ENCODE data around the gene NLRP14.

Gene NLRP14

DNA sequence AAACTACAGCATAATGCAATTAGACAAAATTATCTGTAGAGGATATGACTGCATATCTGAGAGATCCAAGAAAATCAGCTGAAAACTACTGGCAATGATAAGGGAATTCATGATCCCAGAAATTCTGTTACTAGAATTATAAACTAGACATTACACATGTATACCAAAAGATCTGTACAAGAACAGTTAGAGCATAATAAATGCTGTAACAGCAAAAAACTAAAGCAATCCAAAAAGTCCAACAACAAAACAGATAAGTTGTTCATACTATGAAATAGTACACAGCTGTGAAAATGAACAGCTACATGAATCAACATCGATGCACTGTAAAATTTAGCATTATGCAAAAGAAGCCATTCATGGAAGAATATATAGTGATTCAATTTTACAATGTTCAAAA is 6.2 kb upstream of the NLRP14 start:
- ATAC-seq: no peak
- TF ChIP-seq, protein P1, sequence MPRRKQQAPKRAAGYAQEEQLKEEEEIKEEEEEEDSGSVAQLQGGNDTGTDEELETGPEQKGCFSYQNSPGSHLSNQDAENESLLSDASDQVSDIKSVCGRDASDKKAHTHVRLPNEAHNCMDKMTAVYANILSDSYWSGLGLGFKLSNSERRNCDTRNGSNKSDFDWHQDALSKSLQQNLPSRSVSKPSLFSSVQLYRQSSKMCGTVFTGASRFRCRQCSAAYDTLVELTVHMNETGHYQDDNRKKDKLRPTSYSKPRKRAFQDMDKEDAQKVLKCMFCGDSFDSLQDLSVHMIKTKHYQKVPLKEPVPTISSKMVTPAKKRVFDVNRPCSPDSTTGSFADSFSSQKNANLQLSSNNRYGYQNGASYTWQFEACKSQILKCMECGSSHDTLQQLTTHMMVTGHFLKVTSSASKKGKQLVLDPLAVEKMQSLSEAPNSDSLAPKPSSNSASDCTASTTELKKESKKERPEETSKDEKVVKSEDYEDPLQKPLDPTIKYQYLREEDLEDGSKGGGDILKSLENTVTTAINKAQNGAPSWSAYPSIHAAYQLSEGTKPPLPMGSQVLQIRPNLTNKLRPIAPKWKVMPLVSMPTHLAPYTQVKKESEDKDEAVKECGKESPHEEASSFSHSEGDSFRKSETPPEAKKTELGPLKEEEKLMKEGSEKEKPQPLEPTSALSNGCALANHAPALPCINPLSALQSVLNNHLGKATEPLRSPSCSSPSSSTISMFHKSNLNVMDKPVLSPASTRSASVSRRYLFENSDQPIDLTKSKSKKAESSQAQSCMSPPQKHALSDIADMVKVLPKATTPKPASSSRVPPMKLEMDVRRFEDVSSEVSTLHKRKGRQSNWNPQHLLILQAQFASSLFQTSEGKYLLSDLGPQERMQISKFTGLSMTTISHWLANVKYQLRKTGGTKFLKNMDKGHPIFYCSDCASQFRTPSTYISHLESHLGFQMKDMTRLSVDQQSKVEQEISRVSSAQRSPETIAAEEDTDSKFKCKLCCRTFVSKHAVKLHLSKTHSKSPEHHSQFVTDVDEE (CRISPR knock-in tag; IDR thresholded peaks at IDR 0.05): no peak
- TF ChIP-seq CSDC2 (CRISPR knock-in tag; IDR thresholded peaks at IDR 0.05) (no peak), ARNTL (CRISPR knock-in tag; IDR thresholded peaks at IDR 0.05; ENCODE audit: borderline replicate concordance, low read depth) (no peak), RARB (CRISPR knock-in tag; IDR thresholded peaks at IDR 0.05) (no peak)

DNA sequence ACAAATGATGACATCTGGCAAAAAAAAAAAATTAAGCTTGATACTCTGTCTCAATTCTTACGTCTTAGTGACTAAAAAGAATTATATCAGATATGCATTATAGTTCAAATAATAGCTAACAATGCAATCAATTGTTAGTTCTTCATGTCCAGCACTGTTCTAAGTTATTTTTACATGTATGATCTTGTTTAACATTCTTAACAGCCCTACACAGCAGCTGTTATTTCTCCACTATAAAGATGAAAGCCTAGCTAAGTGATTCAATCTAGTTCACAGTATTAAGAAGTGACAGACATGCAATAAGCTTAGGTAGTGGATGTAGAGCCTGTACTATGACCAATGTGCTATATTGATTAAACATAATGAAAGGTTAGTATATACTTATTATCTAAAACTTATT is 4.3 kb upstream of the NLRP14 start:
- ATAC-seq: no peak
- TF ChIP-seq SNAI2 (CRISPR knock-in tag; IDR thresholded peaks at IDR 0.05) (no peak), BACH2 (CRISPR knock-in tag; IDR thresholded peaks at IDR 0.05; ENCODE audit: borderline replicate concordance) (no peak), ZNF565 (CRISPR knock-in tag; conservative IDR thresholded peaks at IDR 0.05; ENCODE audit: low read depth) (no peak), OSR1 (CRISPR knock-in tag; IDR thresholded peaks at IDR 0.05) (no peak), ZFP3 (CRISPR knock-in tag; IDR thresholded peaks at IDR 0.05) (no peak), ZNF8 (CRISPR knock-in tag; IDR thresholded peaks at IDR 0.05) (no peak), RARB (CRISPR knock-in tag; IDR thresholded peaks at IDR 0.05) (no peak), TOX (CRISPR knock-in tag; IDR thresholded peaks at IDR 0.05; ENCODE audit: borderline replicate concordance) (no peak), ZC3H10 (CRISPR knock-in tag; IDR thresholded peaks at IDR 0.05) (no peak), PPARA (CRISPR knock-in tag; IDR thresholded peaks at IDR 0.05; ENCODE audit: borderline replicate concordance) (no peak), ZFP30 (CRISPR knock-in tag; IDR thresholded peaks at IDR 0.05) (no peak), ESRRG (CRISPR knock-in tag; IDR thresholded peaks at IDR 0.05) (no peak)
- TF ChIP-seq, protein P1 (CRISPR knock-in tag; IDR thresholded peaks at IDR 0.05): no peak
- TF ChIP-seq, protein P2, sequence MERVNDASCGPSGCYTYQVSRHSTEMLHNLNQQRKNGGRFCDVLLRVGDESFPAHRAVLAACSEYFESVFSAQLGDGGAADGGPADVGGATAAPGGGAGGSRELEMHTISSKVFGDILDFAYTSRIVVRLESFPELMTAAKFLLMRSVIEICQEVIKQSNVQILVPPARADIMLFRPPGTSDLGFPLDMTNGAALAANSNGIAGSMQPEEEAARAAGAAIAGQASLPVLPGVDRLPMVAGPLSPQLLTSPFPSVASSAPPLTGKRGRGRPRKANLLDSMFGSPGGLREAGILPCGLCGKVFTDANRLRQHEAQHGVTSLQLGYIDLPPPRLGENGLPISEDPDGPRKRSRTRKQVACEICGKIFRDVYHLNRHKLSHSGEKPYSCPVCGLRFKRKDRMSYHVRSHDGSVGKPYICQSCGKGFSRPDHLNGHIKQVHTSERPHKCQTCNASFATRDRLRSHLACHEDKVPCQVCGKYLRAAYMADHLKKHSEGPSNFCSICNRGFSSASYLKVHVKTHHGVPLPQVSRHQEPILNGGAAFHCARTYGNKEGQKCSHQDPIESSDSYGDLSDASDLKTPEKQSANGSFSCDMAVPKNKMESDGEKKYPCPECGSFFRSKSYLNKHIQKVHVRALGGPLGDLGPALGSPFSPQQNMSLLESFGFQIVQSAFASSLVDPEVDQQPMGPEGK (CRISPR knock-in tag; IDR thresholded peaks at IDR 0.05; ENCODE audit: borderline replicate concordance): no peak
- TF ChIP-seq, protein P3, sequence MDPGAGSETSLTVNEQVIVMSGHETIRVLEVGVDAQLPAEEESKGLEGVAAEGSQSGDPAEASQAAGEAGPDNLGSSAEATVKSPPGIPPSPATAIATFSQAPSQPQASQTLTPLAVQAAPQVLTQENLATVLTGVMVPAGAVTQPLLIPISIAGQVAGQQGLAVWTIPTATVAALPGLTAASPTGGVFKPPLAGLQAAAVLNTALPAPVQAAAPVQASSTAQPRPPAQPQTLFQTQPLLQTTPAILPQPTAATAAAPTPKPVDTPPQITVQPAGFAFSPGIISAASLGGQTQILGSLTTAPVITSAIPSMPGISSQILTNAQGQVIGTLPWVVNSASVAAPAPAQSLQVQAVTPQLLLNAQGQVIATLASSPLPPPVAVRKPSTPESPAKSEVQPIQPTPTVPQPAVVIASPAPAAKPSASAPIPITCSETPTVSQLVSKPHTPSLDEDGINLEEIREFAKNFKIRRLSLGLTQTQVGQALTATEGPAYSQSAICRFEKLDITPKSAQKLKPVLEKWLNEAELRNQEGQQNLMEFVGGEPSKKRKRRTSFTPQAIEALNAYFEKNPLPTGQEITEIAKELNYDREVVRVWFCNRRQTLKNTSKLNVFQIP (CRISPR knock-in tag; IDR thresholded peaks at IDR 0.05; ENCODE audit: borderline replicate concordance, low read depth): no peak
- TF ChIP-seq, protein P4, sequence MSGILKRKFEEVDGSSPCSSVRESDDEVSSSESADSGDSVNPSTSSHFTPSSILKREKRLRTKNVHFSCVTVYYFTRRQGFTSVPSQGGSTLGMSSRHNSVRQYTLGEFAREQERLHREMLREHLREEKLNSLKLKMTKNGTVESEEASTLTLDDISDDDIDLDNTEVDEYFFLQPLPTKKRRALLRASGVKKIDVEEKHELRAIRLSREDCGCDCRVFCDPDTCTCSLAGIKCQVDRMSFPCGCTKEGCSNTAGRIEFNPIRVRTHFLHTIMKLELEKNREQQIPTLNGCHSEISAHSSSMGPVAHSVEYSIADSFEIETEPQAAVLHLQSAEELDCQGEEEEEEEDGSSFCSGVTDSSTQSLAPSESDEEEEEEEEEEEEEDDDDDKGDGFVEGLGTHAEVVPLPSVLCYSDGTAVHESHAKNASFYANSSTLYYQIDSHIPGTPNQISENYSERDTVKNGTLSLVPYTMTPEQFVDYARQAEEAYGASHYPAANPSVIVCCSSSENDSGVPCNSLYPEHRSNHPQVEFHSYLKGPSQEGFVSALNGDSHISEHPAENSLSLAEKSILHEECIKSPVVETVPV (CRISPR knock-in tag; IDR thresholded peaks at IDR 0.05): no peak

DNA sequence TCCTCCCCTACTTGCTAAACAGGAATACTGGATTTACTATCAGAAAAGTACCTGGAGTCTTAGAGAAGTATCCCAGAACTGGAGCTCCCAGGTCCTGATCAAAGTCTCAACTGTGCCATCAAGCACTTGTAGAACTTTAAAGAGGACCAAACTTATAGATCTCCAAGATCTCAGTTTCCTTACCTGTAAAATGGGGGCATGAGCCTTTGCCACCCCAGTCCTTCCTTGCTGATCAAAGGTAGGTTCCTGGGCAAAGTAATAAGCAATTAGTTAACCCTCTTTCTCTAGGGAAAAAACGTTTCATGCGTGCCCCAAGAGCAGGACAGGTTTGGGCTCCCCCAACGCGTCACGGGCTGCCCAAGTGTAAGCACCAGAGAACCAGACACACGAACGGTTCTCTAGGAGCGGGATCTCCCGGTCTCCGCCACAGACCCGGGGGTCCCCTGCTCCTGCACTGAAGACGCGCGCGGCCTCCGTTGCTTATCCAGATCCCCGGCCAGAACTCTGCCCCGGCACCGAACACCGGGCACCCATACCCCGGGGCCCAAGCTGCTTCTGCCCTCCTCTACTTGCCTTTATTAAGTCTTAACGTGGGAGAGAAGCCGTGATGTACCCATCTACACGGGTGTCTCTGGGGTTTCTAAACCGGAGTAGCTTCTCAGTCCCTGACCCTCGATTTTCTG is 638 bp upstream of the NLRP14 start:
- no peak for TF ChIP-seq ZNF8 (CRISPR knock-in tag; IDR thresholded peaks at IDR 0.05)
- TF ChIP-seq, protein P4 (CRISPR knock-in tag; IDR thresholded peaks at IDR 0.05): no peak
- ATAC-seq: peak; percentile 75
